NT2/D1 (cell line): ENCODE results near the gene PKN1.
A peak's percentile ranks its signal among the peaks of the same experiment; 100 is the strongest.

Experiments
- DNase-seq: peaks from one replicate; pipeline ENCODE4 v3.0.0-alpha.2; 2011; ENCODE audit warnings: low read depth, low spot score
- H3K27me3 ChIP-seq: 2 replicates; pipeline ENCODE4 v1.6.0; 2011; ENCODE audit warnings: mild to moderate bottlenecking; ENCODE audit not compliant: insufficient read length, insufficient read depth
- H3K36me3 ChIP-seq: 2 replicates; pipeline ENCODE4 v1.6.1; 2011; ENCODE audit warnings: mild to moderate bottlenecking, low read length, mixed read lengths; ENCODE audit not compliant: insufficient read depth, insufficient read length
- H3K4me1 ChIP-seq: 2 replicates; pipeline ENCODE4 v1.5.1; 2011; ENCODE audit not compliant: insufficient read depth, insufficient read length
- H3K4me3 ChIP-seq: 2 replicates; pipeline ENCODE4 v1.5.1; 2011; ENCODE audit warnings: low read depth; ENCODE audit not compliant: insufficient read length
- H3K9ac ChIP-seq: 2 replicates; pipeline ENCODE4 v1.6.0; 2011; ENCODE audit warnings: low read depth; ENCODE audit not compliant: insufficient read length
- H3K9me3 ChIP-seq: 2 replicates; pipeline ENCODE4 v1.5.1; 2011; ENCODE audit warnings: mild to moderate bottlenecking, low read length; ENCODE audit not compliant: insufficient read depth
- SUZ12 ChIP-seq: IDR thresholded peaks from 2 replicates; pipeline ENCODE4 v1.6.1; 2011; ENCODE audit not compliant: insufficient read length, insufficient read depth; ENCODE audit errors: extremely low read depth
- YY1 ChIP-seq: IDR thresholded peaks from 2 replicates; pipeline ENCODE4 v1.6.1; 2011; ENCODE audit not compliant: insufficient read length, insufficient read depth
- ZNF274 ChIP-seq: IDR thresholded peaks from 2 replicates; pipeline ENCODE4 v1.6.1; 2011; ENCODE audit warnings: mild to moderate bottlenecking, low read depth, low read length

Gene PKN1

GRCh38 chr19:14425696-14426138 lies 7.4 kb upstream of the PKN1 start:
- Histone ChIP-seq H3K9ac (peak overlapping the region; percentile 36), H3K4me1 (peaks cover 3% of the 10 kb centered on the region), H3K4me3 (no peak overlapping the region), H3K9me3 (no peaks in the 10 kb centered on the region), H3K36me3 (no peaks in the 10 kb centered on the region), H3K27me3 (no peaks in the 10 kb centered on the region)
- DNase-seq = no peak
- no peak for TF ChIP-seq ZNF274
- TF ChIP-seq SUZ12 = no peak
- TF ChIP-seq YY1 = no peak

DNA sequence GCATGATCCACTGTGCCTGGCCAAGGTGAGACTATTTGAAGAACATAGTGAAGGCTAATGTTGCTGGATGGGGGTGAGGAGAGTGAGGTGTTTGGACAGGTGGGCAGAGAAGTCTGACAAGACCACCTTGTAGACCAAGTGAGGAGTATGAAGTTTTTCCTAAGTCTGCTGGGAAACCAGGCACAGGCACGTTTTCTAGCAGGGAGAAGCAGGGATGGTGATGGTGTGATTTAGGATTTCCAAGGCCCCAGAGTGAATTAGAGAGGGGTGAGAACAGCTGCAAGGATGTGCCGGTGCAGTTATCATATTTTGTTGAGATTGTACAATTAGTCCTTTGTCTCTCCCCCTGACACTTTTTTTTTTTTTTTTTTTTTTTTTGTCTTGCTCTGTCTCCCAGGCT lies 5.6 kb upstream of the PKN1 start:
- H3K9ac ChIP-seq = no peak overlapping the region
- no peaks in the 10 kb centered on the region for H3K9me3 ChIP-seq
- H3K4me3 ChIP-seq = no peak overlapping the region
- DNase-seq = no peak
- peaks cover 3% of the 10 kb centered on the region for H3K27me3 ChIP-seq
- TF ChIP-seq SUZ12 = no peak
- TF ChIP-seq ZNF274 = no peak
- no peak for TF ChIP-seq YY1
- peaks cover 1% of the 10 kb centered on the region for H3K4me1 ChIP-seq
- H3K36me3 ChIP-seq = no peaks in the 10 kb centered on the region

DNA sequence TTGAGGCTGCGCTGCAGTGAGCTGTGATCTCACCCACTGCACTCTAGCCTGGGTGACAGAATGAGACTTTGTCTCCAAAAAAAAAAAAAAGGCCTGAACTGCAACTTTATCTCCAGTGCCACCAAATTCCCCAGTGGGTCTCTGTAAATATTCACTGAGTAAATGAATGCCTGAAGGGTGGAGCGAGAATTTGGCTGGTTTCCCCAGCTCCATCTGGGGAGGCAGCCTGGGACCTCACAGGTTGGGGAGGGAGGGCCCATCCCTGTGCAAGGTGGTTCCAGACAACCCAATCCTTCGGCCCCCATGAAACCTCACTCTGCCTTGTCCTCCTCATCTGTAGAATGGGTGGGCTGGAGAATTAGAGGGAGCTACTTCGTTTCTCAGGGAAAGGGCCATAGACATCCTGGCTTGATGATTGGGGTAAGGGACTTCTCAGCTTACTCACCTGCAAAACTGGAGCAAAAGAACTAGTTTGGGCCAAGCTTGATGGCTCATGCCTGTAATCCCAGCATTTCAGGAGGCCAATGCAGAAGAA lies 4.2 kb upstream of the PKN1 start:
- no peak for TF ChIP-seq YY1

GRCh38 chr19:14430712-14431111 lies 2.4 kb upstream of the PKN1 start:
- no peak overlapping the region for H3K4me3 ChIP-seq
- peaks cover 11% of the 10 kb centered on the region for H3K4me1 ChIP-seq

More for the DNA sequence above, 4.2 kb upstream of the PKN1 start:
- no peak for DNase-seq
- Histone ChIP-seq H3K9me3 (no peaks in the 10 kb centered on the region), H3K27me3 (peaks cover 3% of the 10 kb centered on the region), H3K9ac (no peak overlapping the region), H3K4me1 (peaks cover 3% of the 10 kb centered on the region), H3K36me3 (no peaks in the 10 kb centered on the region), H3K4me3 (no peak overlapping the region)

DNA sequence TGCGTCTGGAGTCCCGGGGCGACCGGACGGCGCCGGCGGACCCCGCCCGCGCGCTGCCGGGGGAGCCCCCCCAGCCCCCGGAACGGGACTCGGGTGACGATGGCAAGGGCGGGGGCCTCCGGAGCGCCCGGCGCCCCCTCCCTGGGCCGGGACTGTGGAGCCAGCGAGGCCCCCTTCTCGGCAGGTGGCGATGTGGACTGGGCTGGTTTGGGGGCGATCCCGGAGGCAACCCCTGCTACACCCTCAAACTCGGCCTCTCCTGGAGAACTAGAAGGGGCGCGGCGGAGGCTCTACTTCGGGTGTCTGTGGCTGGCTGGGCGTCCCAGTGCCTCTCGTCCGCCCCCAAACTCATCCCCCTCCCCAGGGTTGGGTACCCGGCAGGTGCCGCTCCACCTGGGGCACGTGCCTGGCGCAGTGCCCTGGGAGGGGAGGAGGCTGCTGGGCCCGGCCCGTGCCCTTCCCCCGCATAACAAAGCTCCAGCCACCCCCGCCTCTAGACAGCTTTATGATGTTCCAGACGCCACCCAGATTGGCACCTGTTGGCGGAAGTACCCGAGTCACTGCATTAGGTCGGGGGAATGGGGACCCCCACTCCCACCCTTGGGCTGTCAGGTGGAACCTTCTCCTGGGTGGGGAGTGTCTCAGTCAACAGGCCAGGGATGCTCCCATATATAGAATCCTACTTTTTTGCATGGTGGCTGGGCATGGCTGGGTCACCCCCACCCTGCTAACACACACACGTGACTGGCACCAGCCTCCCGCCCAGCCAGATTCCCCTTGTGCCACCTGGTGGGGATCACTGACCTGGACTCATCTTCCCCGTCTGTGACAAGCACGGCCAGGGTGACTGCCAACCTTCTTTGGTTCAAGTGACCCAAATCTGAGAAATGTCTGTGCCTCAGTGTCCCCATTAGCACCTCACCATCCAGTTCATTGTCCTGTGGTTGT lies 722 bp downstream of the PKN1 start:
- peaks cover 3% of the 10 kb centered on the region for H3K27me3 ChIP-seq
- DNase-seq = no peak
- TF ChIP-seq ZNF274 (no peak), SUZ12 (no peak), YY1 (no peak)
- peak overlapping the region; percentile 70 for H3K4me3 ChIP-seq
- H3K4me1 ChIP-seq = peaks cover 11% of the 10 kb centered on the region
- no peaks in the 10 kb centered on the region for H3K9me3 ChIP-seq
- H3K36me3 ChIP-seq = peaks cover 6% of the 10 kb centered on the region
- H3K9ac ChIP-seq = peak overlapping the region; percentile 89

More at GRCh38 chr19:14430712-14431111, 2.4 kb upstream of the PKN1 start:
- no peak for TF ChIP-seq ZNF274
- no peak for TF ChIP-seq SUZ12
- no peak for TF ChIP-seq YY1
- DNase-seq = no peak
- Histone ChIP-seq H3K9me3 (no peaks in the 10 kb centered on the region), H3K9ac (no peak overlapping the region), H3K27me3 (peaks cover 3% of the 10 kb centered on the region), H3K36me3 (no peaks in the 10 kb centered on the region)

DNA sequence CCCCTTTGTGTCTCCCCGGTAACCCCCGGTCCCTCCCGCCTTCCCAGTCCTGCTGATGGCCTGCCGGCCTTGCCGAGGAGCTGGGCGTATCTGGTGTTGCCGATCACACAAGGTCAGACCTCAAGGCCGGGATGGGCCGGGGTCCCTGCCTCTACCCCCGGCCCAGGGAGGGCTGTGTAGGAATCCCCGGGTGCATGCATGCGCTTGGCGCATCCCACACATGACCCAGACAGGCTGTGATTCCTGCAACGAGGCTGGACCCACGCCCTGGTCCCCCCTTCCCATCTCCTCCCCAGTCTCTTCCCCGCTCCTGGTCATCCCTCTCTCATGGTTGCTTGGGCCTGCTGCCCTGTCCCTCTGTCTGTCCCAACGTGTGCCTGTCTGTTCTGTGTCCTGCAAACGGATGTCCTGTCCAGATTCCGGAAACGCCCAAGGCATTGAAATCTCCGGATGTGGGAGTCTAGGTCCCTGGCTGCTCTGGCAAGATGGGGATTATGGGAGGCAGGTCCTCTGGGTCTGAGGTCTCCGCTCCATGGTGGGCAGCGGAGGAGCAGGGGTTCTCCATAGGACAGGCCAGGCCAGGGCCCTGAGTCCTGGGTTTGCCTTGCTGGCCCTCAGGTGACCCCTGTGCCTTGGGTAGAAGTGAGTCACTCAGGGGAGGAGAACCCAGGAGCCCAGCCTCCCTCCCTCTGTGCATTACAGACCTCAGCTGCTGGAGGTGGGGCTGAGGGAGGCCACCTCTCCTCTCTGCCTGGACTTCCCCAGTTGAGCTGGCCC lies 1.6 kb downstream of the PKN1 start:
- TF ChIP-seq ZNF274 (no peak), SUZ12 (no peak), YY1 (no peak)
- Histone ChIP-seq H3K9ac (peak overlapping the region; percentile 89), H3K4me3 (peak overlapping the region; percentile 70), H3K9me3 (no peaks in the 10 kb centered on the region), H3K36me3 (peaks cover 6% of the 10 kb centered on the region), H3K27me3 (peaks cover 3% of the 10 kb centered on the region), H3K4me1 (peaks cover 14% of the 10 kb centered on the region)
- no peak for DNase-seq
